Sigmoid colon (tissue), 4 donors: ENCODE measurements around the gene SELENOM.

Experiments used
- CTCF ChIP-seq, 4 experiments: fragments of 450-650 bp in 3 of 4; fragments of 200-600 bp in 1 of 4; IDR thresholded peaks; one replicate each; pipeline ENCODE4 v1.5.1; 2016 to 2019; ENCODE audit warnings: antibody characterized with exemption in 4 of 4, mild to moderate bottlenecking in 3 of 4, moderate library complexity in 2 of 4
- EP300 ChIP-seq, 4 donors: sonication (generic); formaldehyde crosslinking; IDR thresholded peaks; one replicate each; pipeline ENCODE4 v1.6.1; 2017; ENCODE audit warnings: antibody characterized with exemption in 4 of 4
- POLR2A ChIP-seq, 2 donors: fragments of 450-650 bp; IDR thresholded peaks; one replicate each; pipeline ENCODE4 v1.6.1; 2016; ENCODE audit warnings: antibody characterized with exemption in 2 of 2, mild to moderate bottlenecking in 2 of 2, moderate library complexity in 2 of 2

- TF ChIP-seq POLR2A (IDR thresholded peaks at IDR 0.05) = no peak
- no peak for TF ChIP-seq CTCF (IDR thresholded peaks at IDR 0.05)
- TF ChIP-seq EP300 (IDR thresholded peaks at IDR 0.05) = no peak
Observed at GRCh38 chr22:31130873-31131272, 23.5 kb upstream of the SELENOM start.
